ELR (cell line): ENCODE results near the gene GREM1.

Experiments
- DNase-seq: peaks from one replicate; pipeline ENCODE4 v3.0.0-alpha.2; 2015; ENCODE audit warnings: low read depth

Gene GREM1

DNA sequence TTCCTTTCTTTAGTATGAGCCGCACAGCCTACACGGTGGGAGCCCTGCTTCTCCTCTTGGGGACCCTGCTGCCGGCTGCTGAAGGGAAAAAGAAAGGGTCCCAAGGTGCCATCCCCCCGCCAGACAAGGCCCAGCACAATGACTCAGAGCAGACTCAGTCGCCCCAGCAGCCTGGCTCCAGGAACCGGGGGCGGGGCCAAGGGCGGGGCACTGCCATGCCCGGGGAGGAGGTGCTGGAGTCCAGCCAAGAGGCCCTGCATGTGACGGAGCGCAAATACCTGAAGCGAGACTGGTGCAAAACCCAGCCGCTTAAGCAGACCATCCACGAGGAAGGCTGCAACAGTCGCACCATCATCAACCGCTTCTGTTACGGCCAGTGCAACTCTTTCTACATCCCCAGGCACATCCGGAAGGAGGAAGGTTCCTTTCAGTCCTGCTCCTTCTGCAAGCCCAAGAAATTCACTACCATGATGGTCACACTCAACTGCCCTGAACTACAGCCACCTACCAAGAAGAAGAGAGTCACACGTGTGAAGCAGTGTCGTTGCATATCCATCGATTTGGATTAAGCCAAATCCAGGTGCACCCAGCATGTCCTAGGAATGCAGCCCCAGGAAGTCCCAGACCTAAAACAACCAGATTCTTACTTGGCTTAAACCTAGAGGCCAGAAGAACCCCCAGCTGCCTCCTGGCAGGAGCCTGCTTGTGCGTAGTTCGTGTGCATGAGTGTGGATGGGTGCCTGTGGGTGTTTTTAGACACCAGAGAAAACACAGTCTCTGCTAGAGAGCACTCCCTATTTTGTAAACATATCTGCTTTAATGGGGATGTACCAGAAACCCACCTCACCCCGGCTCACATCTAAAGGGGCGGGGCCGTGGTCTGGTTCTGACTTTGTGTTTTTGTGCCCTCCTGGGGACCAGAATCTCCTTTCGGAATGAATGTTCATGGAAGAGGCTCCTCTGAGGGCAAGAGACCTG lies 13.2 kb downstream of the GREM1 start:
- DNase-seq, result no peak

DNA sequence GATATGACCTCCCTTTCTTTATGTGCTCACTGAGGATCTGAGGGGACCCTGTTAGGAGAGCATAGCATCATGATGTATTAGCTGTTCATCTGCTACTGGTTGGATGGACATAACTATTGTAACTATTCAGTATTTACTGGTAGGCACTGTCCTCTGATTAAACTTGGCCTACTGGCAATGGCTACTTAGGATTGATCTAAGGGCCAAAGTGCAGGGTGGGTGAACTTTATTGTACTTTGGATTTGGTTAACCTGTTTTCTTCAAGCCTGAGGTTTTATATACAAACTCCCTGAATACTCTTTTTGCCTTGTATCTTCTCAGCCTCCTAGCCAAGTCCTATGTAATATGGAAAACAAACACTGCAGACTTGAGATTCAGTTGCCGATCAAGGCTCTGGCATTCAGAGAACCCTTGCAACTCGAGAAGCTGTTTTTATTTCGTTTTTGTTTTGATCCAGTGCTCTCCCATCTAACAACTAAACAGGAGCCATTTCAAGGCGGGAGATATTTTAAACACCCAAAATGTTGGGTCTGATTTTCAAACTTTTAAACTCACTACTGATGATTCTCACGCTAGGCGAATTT lies 14.9 kb downstream of the GREM1 start:
- DNase-seq, result no peak

DNA sequence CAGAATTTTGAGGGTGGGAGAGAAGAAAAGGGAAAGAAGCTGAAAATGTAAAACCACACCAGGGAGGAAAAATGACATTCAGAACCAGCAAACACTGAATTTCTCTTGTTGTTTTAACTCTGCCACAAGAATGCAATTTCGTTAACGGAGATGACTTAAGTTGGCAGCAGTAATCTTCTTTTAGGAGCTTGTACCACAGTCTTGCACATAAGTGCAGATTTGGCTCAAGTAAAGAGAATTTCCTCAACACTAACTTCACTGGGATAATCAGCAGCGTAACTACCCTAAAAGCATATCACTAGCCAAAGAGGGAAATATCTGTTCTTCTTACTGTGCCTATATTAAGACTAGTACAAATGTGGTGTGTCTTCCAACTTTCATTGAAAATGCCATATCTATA lies 15.5 kb downstream of the GREM1 start:
- DNase-seq, result no peak

DNA sequence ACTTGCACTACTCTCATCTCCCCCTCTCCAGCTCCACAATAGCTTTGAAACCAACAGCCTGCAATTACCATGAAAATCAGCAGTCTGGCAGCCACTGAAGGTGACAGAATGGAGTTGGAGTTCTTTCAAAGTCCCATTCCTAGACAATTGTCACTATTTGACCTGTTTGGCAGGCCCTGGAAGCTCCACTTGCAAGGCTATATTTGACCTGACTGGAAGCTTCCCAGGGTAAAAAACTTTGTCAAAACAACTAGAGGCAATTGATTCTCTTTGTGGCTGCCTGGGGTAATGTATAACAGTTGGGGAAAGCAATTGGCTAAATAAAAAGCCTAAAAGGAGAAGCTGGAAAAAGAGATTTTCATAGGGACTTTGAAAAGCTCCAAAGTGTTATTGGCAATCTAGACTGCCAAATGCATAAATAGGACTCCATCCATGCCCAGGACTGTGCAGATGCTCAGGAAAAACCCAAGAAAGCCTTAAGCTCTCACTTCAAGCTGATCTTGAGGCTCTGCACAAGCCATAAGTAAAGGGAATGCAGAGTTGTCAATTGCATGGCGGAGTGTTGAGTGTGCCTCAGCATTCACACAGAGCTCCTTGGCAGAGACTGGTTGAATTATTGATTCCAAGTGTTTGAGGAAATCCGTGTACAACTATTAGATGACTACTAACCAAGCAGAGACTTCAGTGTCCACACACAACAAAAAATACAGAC lies 18.3 kb downstream of the GREM1 start:
- DNase-seq, result no peak

DNA sequence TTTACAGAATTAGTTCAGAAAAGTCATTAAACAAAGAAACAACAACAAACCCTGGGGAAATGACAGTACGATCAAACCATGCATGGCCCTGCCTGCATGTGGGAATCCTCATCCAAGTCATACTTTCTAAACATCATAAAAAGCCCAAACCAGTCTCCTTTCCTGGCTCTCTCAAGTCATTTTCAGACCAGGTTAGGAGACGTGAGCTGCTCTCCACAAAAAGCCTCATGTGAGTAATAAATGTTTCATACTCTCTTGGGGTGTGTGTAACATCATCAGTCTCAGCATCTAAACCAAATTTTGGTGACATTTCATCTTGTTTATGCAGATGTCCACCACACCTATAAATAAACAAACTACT lies 18.9 kb downstream of the GREM1 start:
- DNase-seq, result no peak

DNA sequence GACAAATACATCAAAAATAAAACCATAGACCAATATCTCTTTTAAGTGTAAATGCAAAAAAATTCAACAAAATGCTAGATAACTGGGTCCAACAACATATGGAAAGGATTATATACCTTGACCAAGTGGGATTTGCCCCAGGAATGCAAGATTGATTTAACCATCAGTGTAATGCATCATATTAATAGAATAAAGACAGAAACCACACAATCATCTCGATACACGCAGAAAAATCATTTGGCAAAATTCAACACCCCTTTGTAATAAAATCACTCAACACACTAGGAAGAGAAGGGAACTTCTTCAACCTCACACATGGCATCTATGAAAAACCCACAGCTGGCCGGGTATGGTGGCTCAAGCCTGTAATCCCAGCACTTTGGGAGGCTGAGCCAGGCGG lies 19.5 kb downstream of the GREM1 start:
- DNase-seq, result no peak

DNA sequence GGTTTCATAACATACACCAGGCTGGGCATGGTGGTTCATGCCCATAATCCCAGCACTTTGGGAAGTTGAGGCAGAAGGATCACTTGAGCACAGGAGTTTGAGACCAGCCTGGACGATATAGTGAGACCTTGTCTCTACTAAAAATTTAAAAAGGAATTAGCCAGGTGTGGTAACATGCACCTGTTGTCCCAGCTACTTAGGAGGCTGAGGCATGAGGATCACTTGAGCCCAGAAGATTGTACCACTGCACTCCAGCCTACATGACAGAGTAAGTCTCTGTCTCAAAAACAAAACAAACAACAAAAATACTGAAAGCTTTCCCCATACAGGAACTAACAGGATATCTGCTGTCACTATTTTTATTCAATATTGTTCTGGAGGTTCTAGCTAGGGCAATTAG lies 20.9 kb downstream of the GREM1 start:
- peak; percentile 10 for DNase-seq

DNA sequence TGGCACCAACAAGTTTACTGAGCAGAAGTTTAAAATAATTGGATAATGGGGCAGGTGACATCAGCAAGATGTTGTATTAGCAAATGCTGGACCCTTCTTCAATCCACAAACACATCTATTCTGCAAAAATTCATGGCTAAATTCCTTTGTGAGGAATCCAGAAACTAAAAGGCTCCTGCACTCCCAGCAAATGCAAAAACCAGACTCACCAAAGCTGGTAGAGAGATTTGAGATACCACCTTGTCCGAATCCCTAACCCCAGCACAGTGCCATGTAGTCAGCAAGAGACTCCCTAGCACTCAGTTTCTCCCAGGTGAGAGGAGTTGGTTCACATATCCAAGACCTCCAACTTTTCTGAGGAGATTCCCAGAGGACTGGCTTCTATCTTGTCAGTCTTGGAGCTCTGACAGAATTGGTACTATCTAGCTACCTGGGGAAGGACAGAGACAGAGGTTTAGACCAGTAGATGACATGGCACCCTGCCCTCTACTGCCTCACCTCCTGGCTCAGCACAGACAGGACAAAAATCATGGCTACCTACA lies 21.8 kb downstream of the GREM1 start:
- DNase-seq, result peak; percentile 5

DNA sequence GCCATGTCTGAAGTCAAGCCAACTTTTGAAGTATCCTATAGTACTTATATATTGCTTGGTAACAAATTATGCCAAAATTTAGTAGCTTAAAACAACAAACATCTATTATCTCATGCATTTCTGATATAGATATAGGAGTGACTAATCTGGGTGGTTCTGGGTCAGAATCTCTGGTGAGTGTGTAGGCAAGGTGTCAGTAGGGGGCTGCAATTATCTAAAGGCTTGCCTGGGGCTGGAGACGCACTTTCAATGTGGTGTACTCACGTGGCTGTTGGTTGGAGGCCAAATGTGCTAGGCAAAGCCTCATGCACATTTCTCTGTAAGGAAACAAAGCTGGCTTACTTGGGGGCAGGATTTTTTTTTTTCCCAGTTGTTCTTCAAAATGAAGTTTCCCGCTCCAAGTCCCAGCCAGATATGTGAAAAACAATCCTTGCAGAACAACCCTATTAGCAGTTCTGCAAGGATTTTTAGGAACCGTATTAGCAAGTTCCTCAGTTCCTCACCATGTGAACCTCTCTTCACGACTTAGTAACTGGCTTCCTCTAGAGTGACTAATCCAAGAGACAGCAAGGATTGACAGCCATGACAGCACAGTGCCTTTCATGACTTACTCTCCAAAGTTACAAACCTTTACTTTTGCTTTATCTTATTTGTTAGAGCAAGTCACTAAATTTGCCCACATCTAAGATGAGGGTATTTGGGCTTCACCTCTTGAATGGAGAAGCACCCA lies 25.8 kb downstream of the GREM1 start:
- DNase-seq, result peak; percentile 60

DNA sequence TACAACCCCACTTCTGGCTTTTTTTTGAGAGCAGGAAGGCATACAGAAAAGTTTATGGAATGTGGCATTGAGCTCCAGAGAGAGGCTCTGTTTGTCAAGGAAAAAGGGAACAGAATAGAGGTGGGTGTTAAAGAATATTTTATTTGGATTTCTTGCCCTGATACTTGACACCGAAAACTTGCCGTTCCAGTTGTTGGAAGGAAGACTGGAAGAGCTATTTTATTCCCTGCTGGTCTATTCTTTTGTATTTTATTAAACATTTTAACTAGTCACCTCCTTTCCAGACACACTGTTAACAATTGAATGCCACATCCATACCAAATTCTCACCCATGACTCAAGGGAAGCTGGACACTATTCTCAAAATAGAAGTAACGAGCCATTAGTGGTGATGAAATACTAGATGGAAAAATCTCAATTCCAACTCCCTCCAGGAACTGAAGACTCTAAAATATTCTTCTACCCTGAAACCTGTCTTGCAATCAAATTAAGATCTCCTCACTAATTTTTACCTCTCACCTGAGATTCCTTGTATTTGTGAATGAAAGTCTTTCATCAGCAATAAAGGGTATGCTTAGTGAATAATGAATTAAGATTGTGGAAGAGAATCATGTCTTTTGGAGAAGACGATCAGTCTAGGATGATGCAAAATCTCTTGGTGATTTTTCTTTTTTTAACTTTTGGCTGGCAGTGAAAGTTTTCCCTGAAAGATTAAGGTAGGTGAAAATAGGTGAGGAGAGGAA lies 28.5 kb downstream of the GREM1 start:
- DNase-seq, result no peak

DNA sequence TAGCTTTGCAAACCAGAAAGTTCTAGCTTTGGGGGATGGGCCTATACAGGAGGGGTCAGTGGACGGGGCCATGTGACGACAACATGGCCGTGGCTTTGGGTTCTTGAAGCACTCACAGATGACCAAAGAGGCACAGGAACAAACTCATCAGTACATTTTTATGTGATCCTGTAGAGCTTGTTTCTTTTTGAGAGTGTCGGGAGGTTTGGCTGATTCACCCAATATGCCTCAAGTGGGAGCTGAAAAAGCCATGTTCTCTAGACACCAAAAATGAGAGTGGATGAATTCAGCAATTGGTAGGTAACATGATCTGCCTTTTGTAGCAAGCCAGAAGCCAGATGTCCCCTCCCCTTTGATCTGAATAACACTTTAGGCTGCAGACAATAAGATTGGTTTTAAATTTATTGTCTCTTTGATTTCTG lies 30.1 kb downstream of the GREM1 start:
- no peak for DNase-seq

DNA sequence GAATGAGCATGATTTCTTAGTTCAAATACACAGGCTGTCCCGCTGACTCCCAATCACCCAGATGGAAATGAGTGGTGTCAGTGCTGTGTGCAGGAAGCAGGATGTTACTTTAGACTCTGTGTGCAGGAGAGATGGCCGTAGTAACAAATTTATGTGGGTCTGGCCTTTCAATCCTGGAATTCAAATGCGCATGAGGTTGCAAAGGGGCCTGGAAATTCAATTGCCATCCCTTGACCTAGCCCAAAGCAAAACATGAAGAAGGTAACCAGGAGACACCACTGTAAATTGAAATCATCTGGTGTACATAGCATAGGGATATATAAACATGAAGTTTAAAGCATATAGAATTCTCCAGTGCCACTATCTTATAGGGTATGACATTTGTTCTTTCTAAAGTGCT lies 33.2 kb downstream of the GREM1 start:
- DNase-seq, result no peak

DNA sequence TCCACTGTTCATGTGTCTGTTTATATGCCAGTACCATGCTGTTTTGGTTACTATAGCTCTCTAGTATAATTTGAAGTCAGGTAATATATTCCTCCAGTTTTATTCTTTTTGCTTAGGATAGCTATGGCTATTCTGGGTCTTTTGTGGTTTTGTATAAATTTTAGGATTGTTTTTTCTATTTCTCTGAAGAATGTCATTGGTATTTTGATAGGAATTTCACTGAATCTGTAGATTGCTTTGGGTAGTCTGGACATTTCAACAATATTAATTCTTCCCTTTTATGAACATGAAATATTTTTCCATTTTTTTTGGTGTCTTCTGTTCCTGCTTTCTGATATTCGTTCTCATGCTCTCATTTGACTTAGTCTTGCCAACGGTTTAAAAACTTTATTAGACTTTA lies 39.6 kb downstream of the GREM1 start:
- no peak for DNase-seq

DNA sequence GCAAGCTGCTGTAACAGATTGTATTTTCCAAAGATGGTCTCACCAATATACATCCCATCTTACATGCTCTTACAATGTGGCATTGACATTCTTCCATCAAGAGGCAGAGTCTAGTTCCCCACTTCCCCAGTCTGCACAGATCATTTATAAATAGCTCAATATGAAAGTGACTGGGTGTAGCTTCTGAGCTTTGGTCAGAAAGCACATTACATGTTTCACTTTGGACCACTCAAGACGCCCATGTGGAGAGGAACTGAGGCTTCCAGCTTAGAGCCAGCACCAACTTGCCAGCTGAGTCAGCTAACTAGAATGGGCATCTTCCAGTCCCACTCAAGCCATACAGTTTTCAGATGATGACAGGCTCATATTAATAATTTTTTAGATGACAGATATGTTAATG lies 45.5 kb downstream of the GREM1 start:
- DNase-seq, result no peak

DNA sequence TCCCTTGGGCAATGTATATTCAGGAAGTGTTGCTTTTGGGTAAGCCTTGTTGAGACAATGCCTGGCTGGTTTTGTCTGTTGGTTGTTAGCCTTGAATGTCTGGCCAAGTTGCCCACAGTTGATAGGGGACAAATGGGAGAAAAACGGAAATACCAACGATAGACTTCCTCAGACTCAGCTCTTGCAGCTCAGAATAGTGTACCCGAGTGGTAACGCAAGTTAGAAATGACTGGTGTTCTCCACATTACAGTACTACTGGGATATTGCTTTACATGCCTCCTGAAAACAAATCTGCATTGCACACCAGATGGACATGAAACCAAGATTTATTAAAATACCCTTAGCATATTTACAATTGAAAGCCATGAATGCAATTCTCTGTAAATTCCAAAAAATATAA lies 47.4 kb downstream of the GREM1 start:
- DNase-seq, result no peak

DNA sequence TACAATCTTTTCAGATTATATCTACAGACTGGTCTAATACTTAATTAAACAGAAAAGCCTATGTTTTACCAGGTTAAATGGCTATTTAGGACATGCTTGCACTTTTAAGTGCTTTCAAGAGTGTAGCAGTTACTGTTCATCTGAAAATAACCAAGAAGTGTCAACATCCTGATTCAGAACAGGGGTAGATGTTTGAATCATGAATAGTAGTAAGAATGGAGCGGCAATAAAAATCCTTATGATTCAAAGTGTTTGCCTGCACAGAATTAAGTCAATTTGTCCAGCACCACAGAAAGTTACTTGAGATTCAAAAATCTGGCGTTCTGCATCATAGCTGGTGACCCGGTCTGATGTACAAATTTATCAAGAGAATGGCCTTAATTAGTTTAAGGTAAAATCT lies 48.3 kb downstream of the GREM1 start:
- no peak for DNase-seq

DNA sequence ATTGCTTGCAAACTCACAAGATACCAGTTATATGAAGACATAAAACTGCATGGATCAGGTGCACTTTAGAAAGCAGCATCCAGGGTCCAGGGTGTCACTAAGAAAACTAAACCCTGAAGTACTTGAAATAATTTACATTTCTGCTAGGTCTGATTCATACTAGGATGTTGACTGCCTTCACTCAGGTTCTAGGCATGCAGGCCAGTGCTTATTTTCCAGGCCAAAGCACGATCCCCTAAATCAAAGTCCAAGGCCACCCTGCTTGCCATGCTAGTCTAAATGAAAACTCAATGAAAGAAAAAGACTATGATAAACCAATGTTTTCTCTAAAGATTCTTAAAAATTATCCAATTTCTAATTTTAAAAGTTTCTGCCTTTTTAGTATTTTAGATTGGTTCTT lies 49.4 kb downstream of the GREM1 start:
- DNase-seq, result no peak

DNA sequence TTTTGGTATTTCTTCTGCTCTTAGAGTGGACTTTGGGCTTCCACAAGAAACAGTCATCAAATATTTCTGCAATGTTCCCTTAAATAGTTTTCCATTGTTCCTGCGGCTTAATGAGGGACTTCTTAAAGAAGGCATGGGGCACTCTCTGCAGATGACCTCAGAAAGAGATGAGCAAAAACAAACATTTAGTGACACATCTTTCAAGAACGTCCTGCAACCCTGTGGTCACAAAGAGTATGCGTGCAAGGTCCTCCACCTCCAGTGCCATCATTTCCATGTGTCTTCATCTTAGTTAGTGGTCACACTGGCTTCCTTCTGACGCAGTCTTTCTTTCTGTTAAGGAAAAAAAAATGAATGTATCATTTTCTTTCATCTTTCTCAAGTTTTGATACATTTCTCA lies 56.2 kb downstream of the GREM1 start:
- DNase-seq, result peak; percentile 98

DNA sequence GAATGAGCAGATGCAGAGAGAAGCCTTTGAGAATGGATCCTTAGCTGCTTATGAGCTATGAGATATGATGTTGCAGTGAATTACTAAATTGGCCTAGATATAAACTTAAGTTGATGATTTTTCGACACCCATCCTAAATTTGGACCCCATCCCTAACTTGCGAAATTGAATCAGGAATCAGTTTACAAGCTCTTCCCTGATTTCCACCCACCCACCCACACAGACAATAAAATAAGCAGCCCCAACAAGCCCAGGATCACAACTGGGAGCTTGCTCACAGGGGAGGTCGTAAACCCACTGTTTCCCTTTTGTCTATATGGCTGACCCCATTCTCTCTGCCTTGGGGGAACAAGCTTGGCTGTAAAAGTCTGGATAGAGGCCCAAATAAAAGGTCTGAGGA lies 57.3 kb downstream of the GREM1 start:
- DNase-seq, result no peak

DNA sequence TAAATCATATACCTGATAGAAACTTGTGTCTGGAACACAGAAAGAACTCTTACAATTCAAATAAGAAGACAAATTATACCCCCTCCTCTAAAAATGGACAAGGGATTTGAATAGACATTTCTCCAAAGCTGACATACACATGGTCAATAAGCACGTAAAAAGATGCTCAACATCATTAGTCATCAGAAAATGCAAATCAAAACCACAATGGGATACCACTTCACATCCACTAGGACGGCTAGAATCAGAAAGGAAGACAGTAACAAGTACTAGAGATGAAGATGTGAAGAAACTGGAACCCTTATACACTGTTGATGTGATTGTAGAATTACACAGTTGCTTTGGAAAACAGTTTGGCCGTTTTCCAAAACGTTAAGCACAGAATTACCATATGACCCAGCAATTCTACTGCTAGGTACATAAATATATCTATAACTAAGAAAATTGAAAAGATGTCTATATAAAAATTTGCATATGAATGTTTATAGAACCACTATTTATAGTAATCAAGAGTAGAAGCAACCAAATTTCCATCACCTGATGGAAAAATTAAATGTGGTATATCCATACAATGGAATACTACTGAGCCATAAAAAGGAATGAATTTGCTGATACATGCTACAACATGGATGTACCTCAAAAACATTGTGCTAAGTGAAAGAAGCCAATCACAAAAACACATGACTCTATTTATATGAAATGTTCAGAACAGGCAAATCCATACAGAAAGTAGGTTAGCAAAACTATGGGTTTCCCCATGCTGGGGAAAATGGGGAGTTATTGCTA lies 60.8 kb downstream of the GREM1 start:
- DNase-seq, result peak; percentile 88

DNA sequence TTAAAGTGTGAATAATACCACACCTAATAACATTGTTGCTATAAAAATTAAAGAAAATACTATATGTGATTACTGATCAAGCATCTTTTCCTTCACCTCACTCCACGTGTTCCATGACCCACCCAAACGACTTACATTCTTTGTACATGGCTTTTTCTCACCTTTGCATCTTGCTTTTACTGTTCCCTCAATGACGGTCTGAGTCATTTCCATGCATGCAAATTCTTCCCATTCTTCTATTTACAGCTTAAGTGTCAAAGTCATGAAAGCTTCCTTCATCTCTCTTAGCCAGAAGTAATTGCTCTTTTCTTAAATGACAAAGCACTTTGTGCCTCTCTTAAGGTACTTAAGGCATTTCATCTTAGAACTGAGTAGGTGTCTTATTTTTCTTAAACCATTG lies 64.0 kb downstream of the GREM1 start:
- peak; percentile 39 for DNase-seq
